ENCODE measurements around the gene WIPI1. TPM values are rescaled to one million over a fixed set of nuclear protein-coding genes. Genes with fewer than 3 reads are reported as not detected.

Gene WIPI1
- total RNA-seq, 2 donors from 2014 or later: 24.2 to 37.7 TPM

DNA sequence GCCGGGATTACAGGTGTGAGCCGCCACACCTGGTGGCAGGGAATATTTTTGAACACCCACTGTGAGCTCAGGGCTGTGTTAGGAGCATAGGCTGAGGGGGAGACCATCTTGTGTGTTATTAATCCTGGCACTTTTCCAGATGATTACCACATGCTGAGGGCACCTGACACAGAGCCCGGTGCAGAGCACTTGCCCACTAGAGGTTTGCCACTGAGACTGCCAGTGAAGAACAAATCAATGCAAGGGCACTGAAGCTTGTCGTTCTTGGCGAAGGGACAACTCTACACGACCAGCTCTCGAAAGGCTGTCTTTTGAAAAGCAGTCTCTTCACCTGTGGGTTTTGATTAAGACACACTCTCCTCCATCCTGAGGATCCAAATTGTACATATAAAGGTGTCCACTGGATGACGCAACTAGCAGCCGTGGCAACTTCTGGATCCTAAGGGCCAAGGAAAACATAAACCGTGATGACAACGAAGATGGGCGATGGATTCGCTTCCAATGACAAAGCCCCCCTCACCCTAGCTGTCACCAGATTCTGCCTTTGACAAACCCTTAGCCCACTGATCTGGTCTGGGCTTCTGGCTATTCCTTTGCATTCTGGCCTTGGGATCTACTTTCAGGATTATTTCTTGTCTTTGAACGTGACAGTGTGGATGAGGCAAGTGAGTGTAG, 28.7 kb downstream of the WIPI1 start:
- no peak overlapping the region for H3K27ac ChIP-seq
- no peak for DNase-seq (ENCODE audit: low spot score)
- TF ChIP-seq POLR2AphosphoS5 (IDR thresholded peaks at IDR 0.05) (no peak), CTCF (IDR thresholded peaks at IDR 0.05) (no peak), POLR2A (IDR thresholded peaks at IDR 0.05) (no peak)
- 89% methylated on average over 14 of the region's 14 CpGs for WGBS
- H3K4me3 ChIP-seq: no peak overlapping the region
- peaks cover 10 to 19% of the 10 kb centered on the region in 2 donors for H3K36me3 ChIP-seq
- no peaks in the 10 kb centered on the region for H3K9me3 ChIP-seq
- H3K4me1 ChIP-seq (replicated peaks): no peaks in the 10 kb centered on the region
- intact Hi-C loops (cut with DNase I): no loop called here
- H3K27me3 ChIP-seq (replicated peaks; ENCODE audit: insufficient read depth): no peaks in the 10 kb centered on the region

GRCh38 chr17:68427575-68427974, 29.7 kb downstream of the WIPI1 start:
- Histone ChIP-seq H3K4me3 (no peak overlapping the region), H3K27ac (no peak overlapping the region), H3K4me1 (replicated peaks) (no peaks in the 10 kb centered on the region), H3K36me3 (peaks cover 5 to 17% of the 10 kb centered on the region in 2 donors), H3K27me3 (replicated peaks; ENCODE audit: insufficient read depth) (no peaks in the 10 kb centered on the region), H3K9me3 (no peaks in the 10 kb centered on the region)
- TF ChIP-seq CTCF (IDR thresholded peaks at IDR 0.05): no peak
- TF ChIP-seq POLR2A (IDR thresholded peaks at IDR 0.05): no peak
- TF ChIP-seq POLR2AphosphoS5 (IDR thresholded peaks at IDR 0.05): no peak
- 92% methylated on average over 7 of the region's 7 CpGs for WGBS
- DNase-seq (ENCODE audit: low spot score): no peak
- intact Hi-C loops (cut with DNase I): no loop called here

- Histone ChIP-seq H3K27ac (no peak overlapping the region), H3K9me3 (no peaks in the 10 kb centered on the region), H3K27me3 (replicated peaks; ENCODE audit: insufficient read depth) (no peaks in the 10 kb centered on the region), H3K4me1 (replicated peaks) (no peaks in the 10 kb centered on the region), H3K36me3 (peaks cover 0 to 15% of the 10 kb centered on the region in 2 donors), H3K4me3 (no peak overlapping the region)
- intact Hi-C loops (cut with DNase I): no loop called here
- no peak for TF ChIP-seq POLR2A (IDR thresholded peaks at IDR 0.05)
- TF ChIP-seq CTCF (IDR thresholded peaks at IDR 0.05): no peak
- TF ChIP-seq POLR2AphosphoS5 (IDR thresholded peaks at IDR 0.05): no peak
- WGBS: 94% methylated on average over 12 of the region's 12 CpGs
- DNase-seq (ENCODE audit: low spot score): no peak
Measured at GRCh38 chr17:68425979-68426378, 31.3 kb downstream of the WIPI1 start.

DNA sequence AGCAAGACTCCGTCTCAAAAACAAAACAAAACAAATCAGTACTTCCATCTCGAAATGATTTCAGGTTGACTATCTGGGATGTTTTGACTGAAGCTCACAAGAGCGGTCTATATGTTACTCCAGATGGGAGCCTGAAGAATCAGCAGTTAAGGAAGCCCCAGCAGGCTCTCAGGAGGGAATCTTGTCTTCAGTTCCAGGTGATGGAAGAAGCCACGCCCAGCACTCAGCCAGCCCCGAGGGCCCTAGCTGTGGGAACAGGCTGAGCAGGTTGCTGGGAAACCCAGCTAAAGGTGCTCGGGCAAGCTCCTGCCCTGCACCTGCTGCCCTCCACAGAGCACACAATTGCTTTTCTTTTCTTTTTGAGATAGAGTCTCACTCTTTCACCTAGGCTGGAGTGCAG, 32.4 kb downstream of the WIPI1 start:
- intact Hi-C loops (cut with DNase I): no loop called here
- H3K36me3 ChIP-seq: peaks cover 0 to 12% of the 10 kb centered on the region in 2 donors
- H3K9me3 ChIP-seq: no peaks in the 10 kb centered on the region
- no peaks in the 10 kb centered on the region for H3K27me3 ChIP-seq (replicated peaks; ENCODE audit: insufficient read depth)
- no peak overlapping the region for H3K27ac ChIP-seq
- no peaks in the 10 kb centered on the region for H3K4me1 ChIP-seq (replicated peaks)
- 80% methylated on average over 6 of the region's 6 CpGs for whole genome bisulfite sequencing
- H3K4me3 ChIP-seq: no peak overlapping the region
- DNase-seq (ENCODE audit: low spot score): no peak
- no peak for TF ChIP-seq POLR2AphosphoS5 (IDR thresholded peaks at IDR 0.05)
- no peak for TF ChIP-seq POLR2A (IDR thresholded peaks at IDR 0.05)
- no peak for TF ChIP-seq CTCF (IDR thresholded peaks at IDR 0.05)

GRCh38 chr17:68424203-68424602, 33.1 kb downstream of the WIPI1 start:
- Histone ChIP-seq H3K4me1 (replicated peaks) (no peaks in the 10 kb centered on the region), H3K4me3 (no peak overlapping the region), H3K9me3 (no peaks in the 10 kb centered on the region), H3K36me3 (peaks cover 0 to 6% of the 10 kb centered on the region in 2 donors), H3K27me3 (replicated peaks; ENCODE audit: insufficient read depth) (no peaks in the 10 kb centered on the region), H3K27ac (no peak overlapping the region)
- intact Hi-C loops (cut with DNase I): no loop called here
- no peak for TF ChIP-seq CTCF (IDR thresholded peaks at IDR 0.05)
- TF ChIP-seq POLR2A (IDR thresholded peaks at IDR 0.05): no peak
- no peak for TF ChIP-seq POLR2AphosphoS5 (IDR thresholded peaks at IDR 0.05)
- DNase-seq (ENCODE audit: low spot score): no peak
- 81% methylated on average over 12 of the region's 12 CpGs for WGBS

All from prostate gland (tissue), 2 donors.